Loucy (cell line): ENCODE results near the gene ATP1B1.

Experiments
- CTCF ChIP-seq: fragments of 200-600 bp; sonication (generic); conservative IDR thresholded peaks from 2 replicates; pipeline ENCODE4 v1.5.1; 2014; ENCODE audit warnings: mild to moderate bottlenecking, antibody characterized with exemption, low read length
- EZH2phosphoT487 ChIP-seq: fragments of 200-600 bp; IDR thresholded peaks from 2 replicates; pipeline ENCODE4 v1.6.1; 2018; ENCODE audit warnings: antibody characterized with exemption, mild to moderate bottlenecking, moderate library complexity, borderline replicate concordance

GRCh38 chr1:169115891-169116585 is 9.5 kb downstream of the ATP1B1 start:
- TF ChIP-seq CTCF (no peak), EZH2phosphoT487 (no peak)
